GM19328 (cell line): ENCODE measurements around the gene SMAD7.

Experiments used
- ATAC-seq: cut with Tn5 transposase; IDR thresholded peaks from one replicate; pipeline ENCODE4 v1.9.1; 2021; ENCODE audit warnings: mild to moderate bottlenecking, moderate library complexity; ENCODE audit not compliant: unreplicated experiment

Gene SMAD7

DNA sequence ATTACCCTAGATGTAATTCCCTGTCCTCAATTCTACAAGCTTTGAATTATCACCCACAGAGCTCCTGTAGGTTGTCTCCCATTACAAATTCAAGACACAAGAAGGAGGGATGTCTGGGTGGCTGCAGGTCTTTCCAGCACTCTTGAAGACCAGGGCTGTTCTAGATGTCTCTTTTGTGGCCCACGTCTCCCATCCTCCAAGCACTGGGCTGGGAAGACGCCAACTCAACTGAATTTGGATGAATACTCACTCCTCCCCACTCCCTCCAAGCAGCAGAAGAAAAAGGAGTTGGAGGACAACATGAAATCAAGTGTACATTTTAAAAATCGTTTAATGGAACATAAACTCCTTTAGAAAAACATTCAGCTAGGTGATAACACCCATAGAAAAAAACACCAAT is 31.2 kb downstream of the SMAD7 start:
- ATAC-seq: no peak

DNA sequence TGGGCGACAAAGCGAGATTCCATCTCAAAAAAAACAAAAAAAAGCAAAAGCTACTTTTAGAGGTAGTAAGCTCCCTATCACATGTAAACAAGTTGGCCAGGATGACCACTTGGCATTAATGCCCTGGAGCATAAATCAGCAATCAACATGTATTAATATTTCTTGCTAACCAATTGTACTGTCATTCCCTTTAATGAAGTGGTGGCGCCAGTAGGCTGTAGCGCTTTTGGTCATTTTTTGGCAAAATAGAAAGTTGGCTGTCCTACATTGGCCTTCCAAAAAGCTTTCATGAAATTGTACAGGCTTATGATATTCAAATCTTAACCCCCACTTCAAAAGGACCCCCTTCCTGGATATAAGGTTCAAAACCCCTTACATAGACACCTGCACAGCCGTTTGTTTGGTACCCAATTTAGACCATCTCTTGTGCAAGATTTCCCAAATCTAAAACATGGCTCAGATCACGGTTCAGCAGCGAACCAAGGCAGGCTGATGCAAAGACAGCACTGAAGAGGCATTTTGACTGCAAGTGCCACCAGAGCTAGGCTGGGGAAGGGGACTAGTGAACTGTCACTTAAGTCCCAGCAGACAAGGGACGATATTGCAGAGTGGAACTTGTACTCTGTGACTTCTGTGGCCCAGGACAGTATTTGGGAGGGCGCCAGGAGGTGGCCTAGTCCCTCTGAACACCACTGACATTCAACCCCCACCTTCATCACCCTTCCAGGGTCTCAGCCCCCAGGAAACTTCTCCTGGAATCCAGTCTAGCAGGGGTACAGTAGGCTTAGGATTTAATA is 31.9 kb downstream of the SMAD7 start:
- no peak for ATAC-seq

DNA sequence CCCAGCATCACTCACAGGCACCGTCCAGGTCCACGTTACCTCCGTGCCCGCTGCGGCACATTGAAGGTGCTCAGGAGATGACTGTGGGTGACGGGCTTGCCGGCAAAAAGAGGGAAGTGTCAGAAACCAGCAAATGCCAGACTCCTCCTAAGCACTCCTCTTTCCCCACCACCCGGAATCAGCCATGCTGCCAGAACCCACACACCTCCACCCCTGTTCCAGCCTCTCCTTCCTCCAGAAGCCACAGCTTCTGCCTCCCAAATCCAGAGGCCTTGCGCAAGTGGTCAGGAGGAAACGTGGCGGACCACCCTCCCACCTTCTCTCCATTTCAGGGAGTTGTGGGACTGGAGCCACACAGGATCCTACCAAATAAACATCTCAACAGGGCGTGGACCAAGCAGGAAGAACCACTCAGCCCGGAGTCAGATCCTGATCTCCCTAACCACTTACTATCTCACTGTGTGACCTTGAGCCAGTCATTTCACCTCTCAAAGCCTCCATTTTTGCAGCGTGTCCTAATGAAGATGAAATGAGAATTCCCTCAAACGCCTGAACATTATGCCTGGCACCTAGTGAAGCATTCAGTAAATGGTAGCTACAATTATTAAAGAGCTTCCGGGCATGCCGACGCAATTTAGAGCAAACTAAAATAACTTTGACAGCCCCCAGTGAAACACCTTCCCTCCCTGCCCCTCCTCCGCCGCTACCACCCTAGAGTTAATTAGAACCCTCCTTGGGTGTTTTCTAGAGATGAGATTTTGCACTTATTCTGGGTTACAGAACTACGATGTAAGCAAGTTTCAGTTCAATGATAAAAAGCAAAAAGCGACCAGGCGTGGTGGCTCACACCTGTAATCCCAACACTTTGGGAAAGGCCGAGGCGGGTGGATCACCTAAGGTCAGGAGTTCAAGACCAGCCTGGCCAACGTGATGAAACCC is 32.9 kb downstream of the SMAD7 start:
- ATAC-seq: no peak

DNA sequence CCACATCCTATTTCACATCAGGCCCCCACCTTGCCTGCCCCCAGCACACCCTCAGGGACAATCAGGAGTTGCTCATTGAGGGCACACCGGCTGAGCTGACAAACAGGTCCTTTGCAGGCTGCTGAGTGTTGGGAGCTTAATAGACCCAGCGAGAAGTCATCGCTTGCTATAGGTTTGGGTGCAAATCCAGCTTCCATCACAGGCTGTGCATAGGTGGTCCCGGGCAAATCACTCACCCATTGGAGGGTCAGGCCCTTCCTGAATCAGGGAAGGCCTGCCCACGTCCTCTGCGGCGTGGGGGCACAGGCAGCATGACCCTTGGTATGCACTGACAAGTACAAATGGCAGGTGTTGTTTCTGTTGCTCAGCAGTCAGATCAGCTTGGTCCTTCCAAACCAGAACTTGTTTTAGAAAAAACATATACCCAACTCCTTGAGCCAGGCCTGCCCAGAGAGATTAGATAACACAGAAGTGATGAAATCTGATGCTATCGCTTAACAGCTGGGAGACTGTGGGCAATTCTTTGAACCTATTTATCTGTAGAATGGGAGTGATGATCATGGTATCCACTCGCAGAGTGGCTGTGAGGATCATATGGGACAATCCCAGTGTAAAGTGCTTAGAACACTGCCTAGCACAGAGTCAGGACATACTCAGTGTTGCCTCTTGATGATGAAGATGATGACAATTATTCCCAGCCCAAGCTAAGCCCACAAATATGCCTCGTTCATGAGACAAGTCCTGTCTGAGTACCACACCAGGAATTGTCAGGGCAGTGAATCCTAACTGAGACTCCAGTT is 34.9 kb downstream of the SMAD7 start:
- no peak for ATAC-seq

DNA sequence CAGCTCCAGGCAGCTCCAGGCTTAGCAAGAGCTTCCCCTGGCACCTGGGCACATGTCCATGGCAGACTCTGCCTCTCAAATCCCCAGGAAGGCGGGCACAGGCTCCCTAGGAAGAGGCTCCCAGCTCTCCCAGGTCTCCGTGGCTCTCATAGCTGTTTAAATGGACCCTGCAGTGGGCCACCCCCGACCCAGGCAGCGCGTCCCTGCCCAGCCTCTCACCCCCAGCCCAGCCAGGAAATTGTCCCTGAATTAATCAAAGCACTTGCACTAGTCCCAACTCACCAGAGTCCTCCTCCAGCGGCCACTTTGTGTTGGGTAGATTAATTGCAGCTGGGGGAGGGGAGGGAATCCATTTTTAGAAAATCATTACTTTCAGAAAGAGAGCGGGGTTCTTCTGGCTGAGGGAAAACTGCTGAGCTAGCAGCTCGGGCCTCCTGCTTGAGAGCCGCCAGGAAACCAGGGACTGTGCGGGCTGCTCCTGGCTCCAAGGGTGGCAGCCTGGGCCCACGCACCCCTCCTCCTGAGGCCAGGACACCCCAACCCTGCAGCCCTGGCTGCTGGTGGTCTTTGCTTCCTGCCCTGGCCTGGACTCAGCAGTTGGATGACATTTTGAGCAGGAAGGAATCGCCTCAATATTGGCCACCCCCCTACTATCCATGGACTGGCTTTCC is 36.0 kb downstream of the SMAD7 start:
- ATAC-seq: no peak

DNA sequence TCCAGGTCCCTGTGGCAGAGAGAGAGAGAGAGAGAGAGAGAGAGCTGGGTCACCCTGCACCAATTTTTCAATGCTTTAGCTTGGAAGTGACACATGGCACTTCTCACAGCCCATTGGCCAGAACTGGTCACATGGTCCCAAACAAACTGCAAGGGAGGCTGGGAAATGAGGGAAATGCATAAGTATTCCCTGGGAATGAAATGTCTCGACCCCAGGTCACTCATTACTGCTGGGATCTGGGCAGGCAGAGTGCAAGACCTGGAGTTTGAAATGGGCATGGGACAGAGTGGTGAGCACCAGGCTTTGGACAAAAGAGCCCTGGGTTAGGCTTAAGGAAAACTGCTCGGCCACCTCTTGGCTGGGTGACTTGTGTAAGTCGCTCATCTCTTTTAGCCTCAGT is 37.0 kb downstream of the SMAD7 start:
- no peak for ATAC-seq

DNA sequence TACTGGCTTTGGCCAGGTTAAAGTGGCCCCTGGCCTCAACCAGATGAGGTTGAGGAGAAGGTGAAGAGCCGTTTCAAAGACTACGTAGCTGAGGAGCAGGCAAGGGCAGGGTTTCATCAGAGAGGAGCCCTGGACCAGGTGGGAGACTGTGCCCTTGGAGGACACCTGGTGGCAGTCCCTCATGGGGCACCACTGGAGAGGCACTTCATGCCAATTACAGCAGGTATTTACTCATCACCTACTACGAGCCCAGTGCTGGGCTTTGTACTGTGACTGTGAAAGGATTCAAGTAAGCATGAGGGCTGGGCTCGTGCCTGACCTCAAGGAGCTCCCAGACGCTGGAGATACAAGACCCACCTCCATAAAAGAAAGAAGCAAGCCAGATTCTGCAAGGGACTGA is 37.6 kb downstream of the SMAD7 start:
- ATAC-seq: no peak

DNA sequence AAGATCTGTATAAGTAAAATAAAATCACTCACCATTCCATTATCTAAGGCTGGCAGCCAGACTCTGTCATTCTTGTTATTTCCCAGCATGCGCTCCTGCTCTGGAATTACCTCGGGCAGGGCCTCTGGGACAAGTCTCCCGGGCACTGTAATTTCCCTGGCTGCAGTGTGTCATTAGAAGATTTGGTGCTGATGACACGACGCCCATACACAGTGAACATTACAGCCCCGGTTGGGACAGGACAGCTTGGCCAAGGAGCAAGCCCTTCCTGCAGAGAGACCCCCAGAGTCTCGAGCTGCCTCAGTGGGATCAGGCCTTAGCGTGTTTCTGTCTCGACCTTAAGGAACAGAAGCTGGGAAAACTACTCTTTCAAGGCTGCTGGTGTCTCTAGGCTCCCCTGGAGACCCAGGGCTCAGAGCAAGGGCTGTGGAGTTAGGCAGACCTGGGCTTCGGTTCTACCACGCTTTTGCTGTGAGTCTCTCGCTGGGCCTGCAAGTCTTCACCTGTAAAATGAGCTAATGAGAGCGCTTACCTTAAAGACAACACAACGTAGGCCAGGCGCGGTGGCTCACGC is 39.7 kb downstream of the SMAD7 start:
- no peak for ATAC-seq

DNA sequence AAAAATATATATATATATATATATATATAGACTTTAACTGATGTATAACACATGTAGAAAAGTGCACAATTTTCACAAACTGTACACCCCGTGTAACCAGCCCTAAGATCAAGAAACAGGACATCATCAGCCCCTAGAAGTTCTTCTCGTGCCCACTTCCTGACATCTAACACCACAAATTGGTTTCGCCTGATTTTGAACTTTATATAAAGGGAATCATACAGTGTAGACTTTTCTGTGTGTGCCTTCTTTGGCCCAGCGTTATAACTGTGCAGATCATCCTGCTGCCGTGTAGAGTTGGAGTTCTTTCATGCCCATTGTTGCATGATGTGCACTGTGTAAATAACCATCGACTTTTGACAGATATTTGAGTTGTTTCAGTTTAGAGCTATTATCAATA is 41.0 kb downstream of the SMAD7 start:
- ATAC-seq: no peak

DNA sequence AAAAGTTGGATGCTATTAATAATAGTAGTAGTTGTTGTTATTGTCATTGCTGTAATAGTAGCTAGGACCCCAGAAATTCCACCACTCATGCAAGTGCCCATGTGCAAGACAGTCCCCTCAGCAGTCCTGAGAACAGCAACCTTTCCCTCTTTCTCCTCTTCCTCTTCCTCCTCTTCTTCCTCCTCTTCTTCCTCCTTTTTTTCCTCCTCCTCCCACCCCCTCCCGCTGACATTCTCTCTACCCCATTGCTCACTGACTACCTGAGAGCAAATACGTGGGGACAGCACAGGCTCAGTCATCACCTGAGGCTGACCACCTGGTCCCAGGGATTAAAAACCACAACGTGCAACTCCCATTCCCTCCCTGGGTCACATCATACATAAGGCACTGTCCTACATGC is 41.8 kb downstream of the SMAD7 start:
- no peak for ATAC-seq

DNA sequence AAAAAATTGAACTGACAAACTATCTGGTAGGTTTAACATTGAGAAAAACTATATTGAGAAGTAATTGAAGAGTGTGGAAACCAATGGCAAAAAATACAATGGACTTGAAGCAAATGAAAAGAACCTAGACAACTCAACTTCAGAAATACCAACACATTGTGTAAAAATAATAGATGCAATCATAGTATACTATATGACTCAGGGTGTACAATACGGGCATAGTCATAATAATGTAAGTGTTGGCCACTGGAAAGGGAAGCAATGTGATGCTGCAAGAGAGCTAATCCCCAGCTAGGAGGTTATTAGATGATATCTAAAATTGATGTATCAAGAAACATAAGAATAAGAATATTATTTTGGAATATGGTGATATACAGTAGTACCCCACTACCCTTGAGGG is 45.3 kb downstream of the SMAD7 start:
- ATAC-seq: no peak

DNA sequence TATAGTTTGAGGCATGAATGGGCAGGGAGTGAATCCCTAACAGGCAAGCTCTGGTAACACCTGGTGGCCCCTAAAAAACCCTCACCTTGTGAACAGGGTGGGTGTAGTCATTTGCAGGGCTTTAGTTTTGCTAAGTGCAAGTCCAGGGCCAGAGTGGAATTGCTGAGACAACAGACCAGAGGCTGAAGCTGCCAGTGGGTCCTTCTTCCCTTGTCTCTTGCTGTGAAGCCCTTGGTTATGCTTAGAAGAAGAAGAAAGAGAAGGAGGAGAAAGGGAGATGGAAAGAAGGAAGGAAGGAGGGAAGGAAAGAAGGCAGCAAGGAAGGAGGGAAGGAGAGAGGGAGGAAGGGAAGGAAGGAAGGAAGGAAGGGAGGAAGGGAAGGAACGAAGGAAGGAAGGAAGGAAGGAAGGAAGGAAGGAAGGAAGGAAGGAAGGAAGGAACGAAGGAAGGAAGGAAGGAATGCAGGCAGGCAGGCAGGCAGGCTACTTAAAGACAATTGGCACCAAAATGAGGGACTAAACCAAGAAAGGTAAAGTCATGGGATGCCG is 45.8 kb downstream of the SMAD7 start:
- no peak for ATAC-seq

DNA sequence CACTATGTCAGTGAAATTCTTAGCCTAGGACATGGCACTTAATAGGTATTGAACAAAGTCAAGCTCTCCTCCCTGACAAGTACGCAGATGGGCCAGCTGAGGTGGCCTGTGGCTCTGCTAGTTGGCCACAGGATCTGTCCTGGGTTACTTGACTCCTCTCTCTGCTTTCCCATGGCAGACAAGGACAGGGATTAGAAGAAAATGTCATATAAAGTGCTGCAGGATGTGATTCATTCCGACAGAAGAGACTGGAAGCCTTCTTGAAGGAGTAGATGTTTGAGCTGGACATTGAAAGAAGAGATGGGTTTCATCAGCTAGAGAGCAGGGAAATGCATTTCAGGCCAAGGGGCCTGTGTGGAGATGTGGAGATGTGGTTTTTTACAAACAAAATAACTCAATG is 46.7 kb downstream of the SMAD7 start:
- ATAC-seq: no peak

DNA sequence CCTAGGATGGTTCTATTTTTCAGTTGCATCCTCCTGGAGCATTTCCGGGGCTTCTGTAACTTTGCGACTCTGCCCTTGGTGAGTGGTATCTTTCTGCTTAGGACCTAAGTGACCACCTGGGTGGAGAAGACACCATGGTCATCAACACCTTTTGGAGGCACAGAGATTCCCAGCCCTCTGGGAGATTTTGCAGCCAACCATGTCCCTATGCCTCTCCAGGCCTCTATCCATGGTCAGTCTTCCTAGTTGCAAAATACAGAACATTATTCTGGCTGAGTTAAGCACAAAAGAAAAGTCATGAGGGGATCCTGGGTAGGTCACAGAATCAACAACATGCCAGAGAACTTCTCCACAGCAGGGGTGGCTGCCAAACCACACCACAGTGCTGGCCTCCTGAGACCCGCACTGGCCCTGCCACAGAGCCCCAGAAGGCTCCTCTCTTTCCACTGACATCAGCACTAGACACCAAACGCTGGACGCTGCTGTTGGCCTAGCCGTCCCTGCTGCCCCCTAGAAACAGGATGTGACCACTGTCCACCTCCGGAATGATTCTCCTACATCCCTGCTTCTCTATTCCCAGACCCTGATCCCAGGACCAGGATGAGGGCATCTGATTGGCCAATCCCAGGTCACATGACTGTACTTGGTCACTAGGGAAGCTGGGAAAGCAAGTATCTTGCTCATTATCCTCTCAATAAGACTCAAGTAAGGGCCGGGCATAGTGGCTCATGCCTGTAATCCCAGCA is 47.7 kb downstream of the SMAD7 start:
- no peak for ATAC-seq

DNA sequence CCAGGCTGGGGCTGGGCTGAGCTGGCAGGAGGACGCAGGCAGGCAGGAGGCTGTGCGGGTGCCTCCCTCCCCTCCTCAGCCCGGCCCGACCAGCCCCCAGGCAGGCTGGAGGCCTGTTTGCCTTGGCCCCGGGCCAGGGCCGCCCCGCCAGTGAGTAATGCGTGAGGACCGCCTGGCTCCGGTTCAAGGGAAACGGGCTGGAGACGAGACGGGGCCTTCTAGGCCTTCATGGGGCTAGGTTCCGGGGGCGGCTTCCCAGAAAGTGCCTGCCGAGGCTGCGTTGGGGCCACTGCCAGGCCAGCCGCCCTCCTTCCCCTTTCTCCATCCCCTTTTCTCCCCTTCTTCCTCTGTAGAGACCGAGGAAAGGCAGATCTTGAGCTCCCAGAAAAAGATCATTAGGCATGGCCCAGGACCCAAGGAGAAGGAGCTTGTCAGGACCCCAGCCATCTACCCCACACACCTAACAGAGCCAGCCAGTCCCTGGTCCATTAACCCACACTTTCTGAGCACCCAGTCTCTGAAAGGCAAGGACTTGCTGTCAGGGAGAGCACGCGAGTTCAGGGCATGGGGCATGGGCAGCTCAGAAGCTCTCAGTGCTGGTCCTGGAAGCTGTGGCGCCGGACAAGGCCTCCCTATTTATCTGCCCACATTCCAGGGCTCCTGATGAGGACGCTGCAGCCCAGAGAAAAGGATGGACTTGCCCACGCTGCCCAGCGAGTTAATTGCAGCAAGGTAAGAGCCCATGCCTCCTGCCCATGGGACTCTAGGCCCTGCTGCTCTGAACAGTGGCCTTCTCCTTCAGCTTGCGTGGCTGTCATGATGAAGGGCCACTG is 48.5 kb downstream of the SMAD7 start:
- no peak for ATAC-seq

DNA sequence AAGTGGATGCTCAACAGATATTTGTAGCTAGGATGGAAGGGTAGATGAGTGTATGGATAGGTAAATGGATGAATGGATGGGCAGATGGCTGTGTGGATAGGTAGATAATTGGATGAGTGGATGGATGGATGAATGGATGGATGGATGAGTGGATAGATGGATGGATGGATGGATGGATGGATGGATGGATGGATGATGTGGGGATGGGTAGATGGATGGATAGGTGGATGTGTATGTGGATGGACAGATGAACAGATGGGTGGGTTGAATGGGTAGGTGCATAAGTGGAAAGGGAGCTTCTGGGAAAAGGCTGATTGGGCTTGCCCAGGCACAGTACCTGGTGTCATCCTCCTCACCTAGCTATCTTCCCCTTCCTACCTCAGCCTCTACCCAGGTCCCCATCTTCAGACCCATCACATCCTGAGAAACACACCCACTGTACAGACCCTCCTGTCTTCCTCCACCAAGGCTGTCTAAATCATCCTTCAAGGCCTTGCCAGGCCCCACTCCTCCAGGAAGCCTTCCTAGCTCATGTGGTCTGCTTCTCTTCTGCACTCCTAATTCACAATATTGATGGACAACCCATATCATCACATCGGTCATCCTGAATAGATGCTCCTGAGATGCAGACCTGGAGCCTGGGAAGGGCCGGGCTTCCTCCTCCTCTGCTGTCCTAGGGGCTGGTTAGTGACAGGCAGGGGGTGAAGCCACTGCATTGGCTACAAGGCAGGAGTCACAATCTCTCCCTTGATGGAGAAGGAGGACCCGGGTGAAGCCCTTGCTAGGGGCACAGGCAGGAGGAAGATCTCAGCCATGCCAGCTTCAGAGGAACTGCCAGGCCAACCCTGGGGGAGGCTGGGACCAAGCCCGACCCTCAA is 49.4 kb downstream of the SMAD7 start:
- ATAC-seq: no peak

DNA sequence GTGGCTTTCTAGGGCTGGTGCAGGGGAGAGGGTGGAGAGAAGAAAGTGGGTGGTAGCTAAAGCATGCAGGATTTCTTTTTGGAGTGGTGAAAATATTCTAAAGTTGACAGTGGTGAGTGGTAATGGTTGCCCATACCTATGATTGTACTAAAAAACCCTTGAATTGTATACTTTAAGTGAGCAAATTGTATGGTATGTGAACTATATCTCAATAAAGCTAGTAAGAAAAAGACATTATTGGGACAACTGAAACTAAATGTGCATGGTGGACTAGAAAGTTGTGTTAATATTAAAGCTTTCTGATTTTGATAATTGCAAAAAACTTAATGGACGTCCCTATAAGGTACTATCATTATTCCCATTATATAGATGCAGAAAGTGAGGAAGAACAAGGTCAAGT is 50.3 kb downstream of the SMAD7 start:
- ATAC-seq: no peak
